ENCODE measurements around the gene SYS1.

GRCh38 chr20:45367126-45367525 lies 4.2 kb downstream of the SYS1 start:
- no peak for TF ChIP-seq POLR2AphosphoS5 (IDR thresholded peaks at IDR 0.05; ENCODE audit: low read depth, low read length)
- TF ChIP-seq CTCF (IDR thresholded peaks at IDR 0.05) = no peak
- TF ChIP-seq, protein P1, sequence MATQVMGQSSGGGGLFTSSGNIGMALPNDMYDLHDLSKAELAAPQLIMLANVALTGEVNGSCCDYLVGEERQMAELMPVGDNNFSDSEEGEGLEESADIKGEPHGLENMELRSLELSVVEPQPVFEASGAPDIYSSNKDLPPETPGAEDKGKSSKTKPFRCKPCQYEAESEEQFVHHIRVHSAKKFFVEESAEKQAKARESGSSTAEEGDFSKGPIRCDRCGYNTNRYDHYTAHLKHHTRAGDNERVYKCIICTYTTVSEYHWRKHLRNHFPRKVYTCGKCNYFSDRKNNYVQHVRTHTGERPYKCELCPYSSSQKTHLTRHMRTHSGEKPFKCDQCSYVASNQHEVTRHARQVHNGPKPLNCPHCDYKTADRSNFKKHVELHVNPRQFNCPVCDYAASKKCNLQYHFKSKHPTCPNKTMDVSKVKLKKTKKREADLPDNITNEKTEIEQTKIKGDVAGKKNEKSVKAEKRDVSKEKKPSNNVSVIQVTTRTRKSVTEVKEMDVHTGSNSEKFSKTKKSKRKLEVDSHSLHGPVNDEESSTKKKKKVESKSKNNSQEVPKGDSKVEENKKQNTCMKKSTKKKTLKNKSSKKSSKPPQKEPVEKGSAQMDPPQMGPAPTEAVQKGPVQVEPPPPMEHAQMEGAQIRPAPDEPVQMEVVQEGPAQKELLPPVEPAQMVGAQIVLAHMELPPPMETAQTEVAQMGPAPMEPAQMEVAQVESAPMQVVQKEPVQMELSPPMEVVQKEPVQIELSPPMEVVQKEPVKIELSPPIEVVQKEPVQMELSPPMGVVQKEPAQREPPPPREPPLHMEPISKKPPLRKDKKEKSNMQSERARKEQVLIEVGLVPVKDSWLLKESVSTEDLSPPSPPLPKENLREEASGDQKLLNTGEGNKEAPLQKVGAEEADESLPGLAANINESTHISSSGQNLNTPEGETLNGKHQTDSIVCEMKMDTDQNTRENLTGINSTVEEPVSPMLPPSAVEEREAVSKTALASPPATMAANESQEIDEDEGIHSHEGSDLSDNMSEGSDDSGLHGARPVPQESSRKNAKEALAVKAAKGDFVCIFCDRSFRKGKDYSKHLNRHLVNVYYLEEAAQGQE (IDR thresholded peaks at IDR 0.05; ENCODE audit: insufficient read depth in 1 of 2, low read depth in 2 of 2, low read length in 1 of 2) = no peak
